Epithelial cell of proximal tubule (primary cell): ENCODE results near the gene ERFL. TPM values are rescaled to one million over a fixed set of nuclear protein-coding genes. Genes with fewer than 3 reads are reported as not detected.

ENCODE experiments used
- DNase-seq: peaks from one replicate; pipeline ENCODE4 v3.0.0-alpha.2; 2011; ENCODE audit warnings: low read depth
- H3K4me3 ChIP-seq: 2 replicates; pipeline ENCODE4 v1.5.1; 2011; ENCODE audit warnings: low read depth, mild to moderate bottlenecking, low read length
- CTCF ChIP-seq: conservative IDR thresholded peaks from 2 replicates; pipeline ENCODE4 v1.5.1; 2012; ENCODE audit warnings: low read depth, mild to moderate bottlenecking, low read length
- total RNA-seq: library from RNA; depleted of rRNA; stranded (reverse); fragments of >200 nt; gene quantifications from 2 replicates; pipeline ENCODE4 v1.2.3, GENCODE V29; 2015

The ERFL gene
- total RNA-seq, 1 donor from 2014 or later = not detected

GRCh38 chr19:41898235-41898634 lies 30.0 kb downstream of the ERFL start:
- TF ChIP-seq CTCF = no peak

GRCh38 chr19:41897820-41898219 lies 30.4 kb downstream of the ERFL start:
- DNase-seq = no peak
- no peak overlapping the region for H3K4me3 ChIP-seq
- no peak for TF ChIP-seq CTCF

More at GRCh38 chr19:41898235-41898634, 30.0 kb downstream of the ERFL start:
- DNase-seq = no peak
- H3K4me3 ChIP-seq = no peak overlapping the region

DNA sequence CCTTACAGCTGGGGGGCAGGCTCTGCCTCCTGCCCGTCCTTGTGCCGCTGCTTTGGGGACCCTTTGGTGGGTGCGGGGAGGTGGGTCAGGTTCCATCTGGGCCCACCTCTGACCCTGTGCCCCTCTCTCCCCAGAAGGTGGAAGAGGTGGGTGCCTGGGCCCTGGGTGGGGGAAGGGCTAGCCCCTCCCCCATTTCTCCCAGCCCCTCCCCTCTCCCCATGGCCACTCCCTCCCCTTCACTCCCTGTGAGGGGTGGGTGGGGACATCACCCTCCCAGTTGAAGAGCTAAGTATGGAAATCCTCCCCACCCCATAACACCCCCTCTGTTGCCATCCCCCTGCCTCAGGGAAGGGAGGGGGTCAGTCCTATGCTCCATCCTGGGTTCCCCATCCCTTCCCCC lies 31.1 kb downstream of the ERFL start:
- no peak for TF ChIP-seq CTCF
- DNase-seq = no peak
- no peak overlapping the region for H3K4me3 ChIP-seq

DNA sequence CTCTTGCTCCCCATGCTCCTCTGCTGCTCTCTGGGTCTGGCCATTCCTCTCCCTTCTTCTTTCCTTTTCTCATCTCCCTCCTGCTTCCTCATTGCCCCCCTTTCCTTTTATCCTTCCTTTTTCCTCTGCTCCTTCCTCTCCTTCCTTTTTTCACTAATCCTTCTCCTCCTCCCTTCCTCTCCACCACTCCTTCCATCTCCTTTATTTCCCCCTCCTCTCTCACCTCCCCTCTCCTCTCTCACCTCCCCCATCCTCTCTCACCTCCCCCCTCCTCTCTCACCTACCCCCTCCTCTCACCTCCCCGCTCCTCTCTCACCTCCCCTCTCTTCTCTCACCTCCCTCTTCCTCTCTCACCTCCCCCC lies 31.7 kb downstream of the ERFL start:
- no peak for DNase-seq
- no peak overlapping the region for H3K4me3 ChIP-seq
- no peak for TF ChIP-seq CTCF

GRCh38 chr19:41895745-41896580 lies 32.3 kb downstream of the ERFL start:
- H3K4me3 ChIP-seq = no peak overlapping the region
- DNase-seq = no peak
- peak; percentile 42 for TF ChIP-seq CTCF

- DNase-seq = no peak
- H3K4me3 ChIP-seq = no peak overlapping the region
- no peak for TF ChIP-seq CTCF
Measured at GRCh38 chr19:41894350-41894749, 33.9 kb downstream of the ERFL start.

DNA sequence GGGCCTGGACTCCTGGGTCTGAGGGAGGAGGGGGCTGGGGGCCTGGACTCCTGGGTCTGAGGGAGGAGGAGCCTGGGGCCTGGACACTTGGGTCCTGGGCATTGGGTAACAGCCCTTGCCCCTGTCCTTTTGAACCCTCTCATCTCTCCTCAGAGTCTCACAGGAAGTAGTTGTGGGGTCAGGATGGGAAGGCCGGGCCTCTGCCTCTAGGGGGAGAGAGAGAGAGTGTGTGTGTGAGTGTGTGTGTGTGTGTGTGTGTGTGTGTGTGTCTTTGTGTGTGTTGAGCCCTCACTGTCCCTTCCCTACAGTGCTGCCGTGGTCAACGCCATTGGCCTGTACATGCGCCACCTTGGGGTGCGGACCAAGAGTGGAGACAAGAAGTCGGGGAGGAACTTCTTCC lies 34.4 kb downstream of the ERFL start:
- TF ChIP-seq CTCF = no peak
- H3K4me3 ChIP-seq = no peak overlapping the region
- DNase-seq = no peak
